Measurements from ENCODE around the gene ZIC4.

DNA sequence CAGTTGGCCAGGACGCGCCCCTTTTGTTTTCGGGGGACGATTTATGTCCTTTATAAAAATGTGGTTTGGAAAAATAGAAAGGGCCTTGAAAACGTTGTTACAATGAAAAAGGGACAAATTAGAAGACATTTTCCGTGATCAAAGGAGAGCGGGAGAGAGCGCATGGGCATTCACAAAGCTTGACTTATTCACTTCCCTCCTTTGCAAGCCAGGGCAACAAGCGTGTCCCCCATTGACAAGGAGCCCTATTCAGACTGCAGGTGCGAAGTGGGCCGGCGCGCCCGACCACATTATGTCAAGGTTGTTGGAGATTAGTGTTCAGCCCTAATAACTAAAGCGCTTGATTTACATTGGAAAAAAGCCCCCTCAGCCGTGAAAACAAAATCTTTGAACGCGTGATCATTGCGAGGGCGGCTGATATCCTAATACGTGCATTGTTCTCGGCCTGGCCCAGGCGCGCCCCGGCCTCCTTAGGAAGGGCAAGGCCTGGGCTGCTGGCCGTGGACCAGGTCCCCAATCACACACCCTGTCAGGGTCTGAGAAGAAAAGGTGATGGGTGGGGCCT, 25.9 kb downstream of the ZIC4 start:
- TF ChIP-seq CTCF (IDR thresholded peaks at IDR 0.05) (no peak), POLR2A (IDR thresholded peaks at IDR 0.05) (no peak)

Measured in prostate gland (tissue), 2 donors.